T-cell (primary cell): Measurements from ENCODE around the gene PRKCB. TPM values are rescaled to one million over a fixed set of nuclear protein-coding genes. Genes with fewer than 3 reads are reported as not detected.
"Not testable (repeated sequence)": the region's sequence is repeated elsewhere in the genome, so short reads cannot be mapped to it uniquely, and the experiment has no call there.

ENCODE experiments used
- ATAC-seq, 4 experiments: fragments of 200-7000 bp in 3 of 4; fragments of 150-1000 bp in 1 of 4; cut with Tn5 transposase; replicated peaks in 1 of 4; 1 replicate in 3 of 4; 2 replicates in 1 of 4; pipeline ENCODE4 v1.10.0; 2021; ENCODE audit warnings: moderate library complexity in 3 of 4, mild to moderate bottlenecking in 2 of 4, moderate number of reproducible peaks in 1 of 4
- CTCF ChIA-PET, 2 donors: fragments of 300-600 bp; sonication (Branson Sonifier 250); formaldehyde crosslinking; loops; one replicate each; lab custom pipeline; 2022; ENCODE audit warnings: antibody characterized with exemption in 2 of 2; lab: Charles Lee
- POLR2A ChIA-PET, 2 donors: fragments of 300-600 bp; sonication (Branson Sonifier 250); formaldehyde crosslinking; loops; one replicate each; lab custom pipeline; 2022; ENCODE audit warnings: antibody characterized with exemption in 2 of 2; lab: Charles Lee
- DNase-seq, 35 experiments: peaks; one replicate each; pipeline versions ENCODE4 v3.0.0 to v3.0.0-alpha.2; 2013 to 2023
- H3K27ac ChIP-seq: one replicate; pipeline ENCODE4 v1.5.1; 2013; ENCODE audit warnings: low read length
- H3K27me3 ChIP-seq, 2 experiments: replicated peaks in 1 of 2; 1 replicate in 1 of 2; 2 replicates in 1 of 2; pipeline versions ENCODE4 v1.6.1 to v1.7.0; 2013; ENCODE audit warnings: low read length in 1 of 2, mixed read lengths in 1 of 2; ENCODE audit not compliant: control insufficient read depth in 2 of 2, insufficient read depth in 2 of 2; ENCODE audit errors: extremely low read depth in 1 of 2
- H3K36me3 ChIP-seq, 2 donors: 1 replicate in 1 of 2; 2 replicates in 1 of 2; pipeline versions ENCODE4 v1.6.1 to v1.7.0; 2013; ENCODE audit warnings: low read length in 1 of 2; ENCODE audit not compliant: control insufficient read depth in 2 of 2, insufficient read depth in 1 of 2; ENCODE audit errors: extremely low read depth in 1 of 2
- H3K4me1 ChIP-seq, 2 experiments: 1 replicate in 1 of 2; 2 replicates in 1 of 2; pipeline versions ENCODE4 v1.6.1 to v1.7.0; 2013; ENCODE audit warnings: low read length in 2 of 2, mixed read lengths in 1 of 2; ENCODE audit not compliant: insufficient read depth in 2 of 2, control insufficient read depth in 1 of 2; ENCODE audit errors: extremely low read depth in 1 of 2
- H3K4me3 ChIP-seq, 2 donors: 1 replicate in 1 of 2; 2 replicates in 1 of 2; pipeline versions ENCODE4 v1.5.1 to v1.7.0; 2013; ENCODE audit warnings: mild to moderate bottlenecking in 2 of 2, low read length in 1 of 2, moderate library complexity in 1 of 2; ENCODE audit not compliant: control insufficient read depth in 1 of 2; ENCODE audit errors: extremely low read depth in 1 of 2
- H3K9me3 ChIP-seq: 2 replicates; pipeline ENCODE4 v1.7.0; 2013
- H3K27ac Mint-ChIP-seq, 2 donors: one replicate each; pipeline ENCODE4 v1.8.0; 2020 to 2021; ENCODE audit warnings: mild to moderate bottlenecking in 2 of 2, mixed read lengths in 2 of 2
- H3K27me3 Mint-ChIP-seq, 2 donors: one replicate each; pipeline ENCODE4 v1.8.0; 2021 to 2022; ENCODE audit warnings: mixed read lengths in 2 of 2
- H3K36me3 Mint-ChIP-seq: one replicate; pipeline ENCODE4 v1.8.0; 2021; ENCODE audit warnings: mixed read lengths
- H3K4me1 Mint-ChIP-seq, 3 donors: one replicate each; pipeline ENCODE4 v1.8.0; 2020 to 2022; ENCODE audit warnings: mixed read lengths in 3 of 3, mild to moderate bottlenecking in 1 of 3
- H3K4me3 Mint-ChIP-seq, 3 donors: one replicate each; pipeline ENCODE4 v1.8.0; 2020 to 2022; ENCODE audit warnings: mild to moderate bottlenecking in 3 of 3, mixed read lengths in 3 of 3, moderate library complexity in 3 of 3
- H3K9me3 Mint-ChIP-seq, 3 donors: one replicate each; pipeline ENCODE4 v1.8.0; 2020 to 2022; ENCODE audit warnings: mixed read lengths in 3 of 3
- WGBS: methylation state at CpG from one replicate; pipeline ENCODE4 v1.1.5; 2013; ENCODE audit warnings: missing lambda C conversion rate; ENCODE audit not compliant: insufficient coverage; 5-methylcytosine and 5-hydroxymethylcytosine counted together
- total RNA-seq, 35 experiments: library from RNA in 6 of 35; stranded (reverse) in 6 of 35; fragments of 120-200 nt in 1 of 35; gene quantifications; one replicate each; pipeline versions ENCODE4 v1.2.1 to v1.2.4 and lab custom pipeline; 2013 to 2026

Gene PRKCB
- total RNA-seq, 5 donors from 2014 or later (not counting 1 experiment from before 2014, with no cell fraction given): 84.7 to 114 (median 105) TPM

DNA sequence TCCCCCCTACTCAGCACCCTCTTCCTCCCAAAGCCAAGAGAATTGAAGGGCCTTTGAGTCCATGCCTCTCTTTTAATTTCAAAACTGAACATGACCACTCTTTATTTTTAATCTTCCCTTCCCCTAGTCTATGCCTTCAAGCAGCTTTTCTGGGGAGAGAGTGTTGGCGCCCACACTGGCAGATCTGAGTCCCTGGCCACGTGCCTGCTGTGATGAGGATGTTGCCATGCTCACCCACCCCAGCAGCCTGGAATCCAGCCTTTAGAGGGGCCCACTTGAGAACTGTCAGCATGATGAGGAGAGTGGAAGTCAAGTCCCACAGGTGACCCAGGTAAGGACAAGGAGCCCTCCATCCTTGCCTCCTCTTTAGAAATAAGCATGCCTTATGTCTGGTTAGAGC lies 400.0 kb downstream of the PRKCB start:
- CTCF ChIA-PET: no interaction called here
- no peaks in the 10 kb centered on the region for H3K36me3 Mint-ChIP-seq
- no CpG with 5 or more reads among the region's 2 CpGs for whole genome bisulfite sequencing

DNA sequence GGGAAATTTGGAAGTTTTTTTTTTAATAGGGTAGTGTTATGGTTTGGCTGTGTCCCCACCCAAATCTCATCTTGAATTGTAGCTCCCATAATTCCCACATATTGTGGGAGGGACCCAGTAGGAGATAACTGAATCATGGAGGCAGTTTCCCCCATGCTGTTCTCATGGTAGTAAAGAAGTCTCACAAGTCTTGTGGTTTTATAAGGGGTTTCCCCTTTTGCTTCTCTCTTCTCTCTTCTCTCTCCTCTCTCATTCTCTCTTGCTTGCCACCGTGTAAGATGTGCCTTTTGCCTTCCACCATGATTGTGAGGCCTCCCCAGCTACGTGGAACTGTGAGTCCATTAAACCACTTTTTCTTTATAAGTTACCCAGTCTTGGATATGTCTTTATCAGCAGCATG lies 403.1 kb downstream of the PRKCB start:
- Mint-ChIP-seq H3K9me3 (peaks cover 11 to 26% (median 19%) of the 10 kb centered on the region in 3 donors), H3K27me3 (peaks cover 14 to 21% of the 10 kb centered on the region in 2 donors)
- CTCF ChIA-PET, H3K36me3 ChIP-seq, ATAC-seq, DNase-seq, H3K27ac ChIP-seq, H3K36me3 Mint-ChIP-seq, H3K27ac Mint-ChIP-seq, H3K4me3 ChIP-seq, POLR2A ChIA-PET, H3K4me1 ChIP-seq, H3K27me3 ChIP-seq, H3K4me3 Mint-ChIP-seq, H3K4me1 Mint-ChIP-seq, H3K9me3 ChIP-seq: not testable (repeated sequence)
- WGBS: no CpG with 5 or more reads among the region's 2 CpGs

More for the DNA sequence above, 400.0 kb downstream of the PRKCB start:
- no peak for DNase-seq
- Mint-ChIP-seq H3K4me1 (no peaks in the 10 kb centered on the region), H3K4me3 (no peak overlapping the region), H3K27ac (no peak overlapping the region), H3K27me3 (peaks cover 14 to 24% of the 10 kb centered on the region in 2 donors), H3K9me3 (peaks cover 11 to 26% (median 19%) of the 10 kb centered on the region in 3 donors)
- Histone ChIP-seq H3K36me3 (no peaks in the 10 kb centered on the region), H3K27ac (no peak overlapping the region), H3K27me3 (peaks cover 0 to 3% of the 10 kb centered on the region in 2 experiments), H3K4me1 (no peaks in the 10 kb centered on the region), H3K9me3 (no peaks in the 10 kb centered on the region), H3K4me3 (no peak overlapping the region)
- no peak for ATAC-seq
- POLR2A ChIA-PET: no interaction called here

DNA sequence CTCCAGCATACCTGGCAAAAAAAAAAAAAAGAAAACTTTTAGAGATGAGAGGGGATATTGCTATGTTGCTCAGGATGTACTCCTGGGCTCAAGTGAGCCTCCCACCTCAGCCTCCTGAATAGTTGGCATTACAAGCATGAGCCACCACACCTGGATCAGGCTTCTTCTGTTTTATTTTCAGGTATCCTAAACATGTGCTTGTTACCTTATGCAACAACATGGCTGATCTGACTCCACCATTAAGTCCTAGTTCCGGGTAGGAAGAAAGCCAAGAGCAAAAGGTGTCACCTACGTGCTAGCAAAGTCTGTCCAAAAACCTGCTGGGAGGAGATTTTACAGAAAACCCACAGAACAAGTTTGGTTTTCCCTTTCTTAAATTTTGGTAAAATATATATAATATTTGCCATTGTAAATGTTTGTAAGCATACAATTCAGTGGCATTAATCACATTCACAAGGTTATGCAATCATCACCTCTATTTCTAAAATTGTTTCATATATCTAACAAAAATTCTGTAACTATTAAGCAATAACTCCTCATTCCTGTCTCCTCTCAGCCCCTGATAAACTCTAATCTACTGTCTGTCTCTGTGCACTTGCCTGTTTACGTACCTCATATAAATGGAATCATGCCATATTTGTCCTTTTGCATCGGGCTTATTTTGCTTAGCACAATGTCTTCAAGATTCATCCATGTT lies 411.3 kb downstream of the PRKCB start:
- Histone ChIP-seq H3K9me3 (no peaks in the 10 kb centered on the region), H3K27ac (no peak overlapping the region), H3K4me3 (no peak overlapping the region), H3K4me1 (no peaks in the 10 kb centered on the region), H3K27me3 (peaks cover 0 to 3% of the 10 kb centered on the region in 2 experiments), H3K36me3 (no peaks in the 10 kb centered on the region)
- ATAC-seq (no peak), DNase-seq (no peak)
- H3K27ac Mint-ChIP-seq: no peak overlapping the region
- ChIA-PET POLR2A (no interaction called here), CTCF (interaction anchor here in 1 of 2 donors (0.7 kb wide), 1 partner anchor 1116 kb away, joined by 3 read pairs; no protein-coding TSS in a partner anchor)
- H3K27me3 Mint-ChIP-seq: peaks cover 28 to 37% of the 10 kb centered on the region in 2 donors
- H3K9me3 Mint-ChIP-seq: no peaks in the 10 kb centered on the region
- peaks cover 0 to 4% (median 0%) of the 10 kb centered on the region in 3 donors for H3K4me1 Mint-ChIP-seq
- WGBS: 100% methylated on average over 2 of the region's 4 CpGs
- no peaks in the 10 kb centered on the region for H3K36me3 Mint-ChIP-seq
- H3K4me3 Mint-ChIP-seq: no peak overlapping the region

DNA sequence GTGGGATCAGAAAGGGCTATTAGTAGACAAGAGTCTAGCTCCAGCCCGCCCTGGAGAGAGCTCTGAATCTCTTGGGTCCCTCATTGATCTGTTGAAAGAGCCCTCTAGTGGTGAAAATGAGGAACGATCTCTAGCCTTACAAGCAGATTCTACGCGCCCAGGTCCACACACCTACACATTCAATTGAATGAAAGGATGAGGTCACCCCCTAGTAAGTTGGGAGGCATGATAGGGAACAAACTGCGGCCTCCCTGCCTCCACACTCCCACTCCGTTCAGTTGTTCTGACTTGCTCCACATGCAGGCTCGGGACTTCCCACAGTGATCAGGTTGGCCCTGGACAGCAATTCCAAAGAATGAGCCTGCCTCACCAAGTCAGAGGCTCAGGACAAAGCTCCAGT lies 417.4 kb downstream of the PRKCB start:
- no peaks in the 10 kb centered on the region for H3K9me3 Mint-ChIP-seq
- DNase-seq (peak in 24 of 35 experiments; percentile 1 to 69 (median 14)), ATAC-seq (peak in 2 of 4 experiments; percentile 50 to 62)
- no peak overlapping the region for H3K4me3 Mint-ChIP-seq
- H3K27me3 ChIP-seq: peaks cover 21 to 23% of the 10 kb centered on the region in 2 experiments
- no peak overlapping the region for H3K4me3 ChIP-seq
- CTCF ChIA-PET: interaction anchor here (0.6 to 3.8 kb wide), 11 partner anchors 9 to 1051 kb away, joined by 3 to 35 read pairs (median 4); no protein-coding TSS in a partner anchor
- H3K27ac ChIP-seq: no peak overlapping the region
- H3K27ac Mint-ChIP-seq: no peak overlapping the region
- H3K27me3 Mint-ChIP-seq: peaks cover 49 to 53% of the 10 kb centered on the region in 2 donors
- no peaks in the 10 kb centered on the region for H3K36me3 ChIP-seq
- H3K36me3 Mint-ChIP-seq: no peaks in the 10 kb centered on the region
- H3K4me1 Mint-ChIP-seq: peaks cover 0 to 4% (median 2%) of the 10 kb centered on the region in 3 donors
- POLR2A ChIA-PET: no interaction called here
- 10% methylated on average over 3 of the region's 7 CpGs for WGBS
- H3K4me1 ChIP-seq: no peaks in the 10 kb centered on the region
- no peaks in the 10 kb centered on the region for H3K9me3 ChIP-seq

DNA sequence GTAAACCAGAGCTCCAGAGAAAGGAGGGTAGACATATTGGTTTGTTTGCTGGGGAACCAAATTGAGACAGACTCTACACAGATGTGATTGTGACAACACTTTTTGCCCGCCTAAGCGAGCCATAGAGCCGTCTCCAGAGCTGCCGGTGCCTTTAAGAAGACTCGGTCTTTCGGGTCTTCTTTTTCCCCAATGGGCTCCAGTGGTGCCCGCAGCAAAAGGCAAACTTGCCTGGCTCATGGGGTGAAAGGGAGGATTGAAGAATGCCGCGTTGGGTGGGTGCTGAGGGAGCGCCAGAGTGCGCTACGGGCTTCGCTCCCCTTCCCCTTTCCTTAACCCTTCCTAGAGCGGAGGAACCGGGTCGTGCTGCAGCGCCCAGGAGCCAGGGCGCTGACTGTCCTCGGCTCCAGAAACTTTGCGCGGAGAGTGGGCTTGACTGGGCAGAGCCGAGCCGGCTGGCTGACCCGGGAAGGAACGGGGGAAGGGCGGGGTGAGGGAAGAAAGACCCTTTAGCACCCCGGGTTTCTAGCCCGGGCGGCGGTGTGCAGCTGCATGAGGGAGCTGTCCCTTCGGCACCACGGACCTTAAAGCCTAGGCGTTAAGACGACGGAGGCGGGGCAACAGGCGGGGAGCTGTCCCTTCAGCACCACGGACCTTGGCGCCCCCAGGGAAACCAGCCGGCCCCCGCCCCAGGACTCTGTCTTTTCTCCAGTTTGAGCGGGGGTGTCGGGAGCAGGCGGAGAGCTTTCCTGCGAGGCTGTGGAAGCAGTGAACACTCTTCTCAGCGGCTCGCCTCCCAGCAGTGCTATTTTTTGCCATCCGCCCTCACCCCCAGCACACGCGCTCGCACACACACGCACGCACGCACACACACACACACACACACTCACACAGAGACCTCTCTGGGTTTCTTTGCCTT lies 419.9 kb downstream of the PRKCB start, which contains the start of gene CACNG3:
CACNG3 (plus strand) TSS at position 880 of the 916 bp plus-strand sequence. CDS start 420 bp downstream, outside the sequence.
- H3K4me1 Mint-ChIP-seq: peaks cover 0 to 4% (median 2%) of the 10 kb centered on the region in 3 donors
- H3K4me3 ChIP-seq: no peak within 1 kb of the TSS
- POLR2A ChIA-PET: no interaction called here
- H3K36me3 ChIP-seq: no peaks in the 10 kb centered on the region
- no peak within 1 kb of the TSS for H3K4me3 Mint-ChIP-seq
- ATAC-seq (peak; percentile 43 to 59 (median 52)), DNase-seq (peak in 33 of 35 experiments; percentile 8 to 65 (median 39))
- H3K27me3 ChIP-seq: peaks cover 21 to 23% of the 10 kb centered on the region in 2 experiments
- no peaks in the 10 kb centered on the region for H3K9me3 Mint-ChIP-seq
- no peak within 1 kb of the TSS for H3K27ac Mint-ChIP-seq
- H3K27me3 Mint-ChIP-seq: peaks cover 61 to 64% of the 10 kb centered on the region in 2 donors
- no peaks in the 10 kb centered on the region for H3K4me1 ChIP-seq
- CTCF ChIA-PET: interaction anchor here in 1 of 2 donors (3.8 kb wide), 1 partner anchor 213 kb away, joined by 35 read pairs; no protein-coding TSS in a partner anchor
- no peaks in the 10 kb centered on the region for H3K36me3 Mint-ChIP-seq
- WGBS: 15% methylated on average over 40 of the region's 54 CpGs
- H3K9me3 ChIP-seq: no peaks in the 10 kb centered on the region
- no peak within 1 kb of the TSS for H3K27ac ChIP-seq

DNA sequence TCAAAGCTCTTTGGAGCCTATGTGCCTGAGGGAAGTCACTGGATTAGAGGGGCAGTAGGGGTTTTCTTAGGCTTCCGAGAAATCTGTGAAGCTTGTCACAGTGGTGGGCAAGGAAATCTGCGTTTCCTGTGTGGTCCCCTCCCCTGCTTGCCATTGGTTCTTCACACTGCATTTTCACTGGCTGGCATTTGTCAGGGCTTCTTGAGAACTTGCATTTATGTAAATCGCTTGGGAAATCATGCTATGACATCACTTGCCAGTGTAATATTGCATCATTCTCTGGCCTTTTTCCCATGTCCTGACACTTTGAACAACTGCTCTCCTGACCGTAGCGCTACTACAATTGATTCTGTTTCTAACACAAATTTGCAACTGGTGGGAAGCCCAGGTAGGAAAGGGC lies 422.2 kb downstream of the PRKCB start:
- POLR2A ChIA-PET: no interaction called here
- peaks cover 0 to 2% (median 0%) of the 10 kb centered on the region in 3 donors for H3K4me1 Mint-ChIP-seq
- H3K36me3 ChIP-seq: no peaks in the 10 kb centered on the region
- CTCF ChIA-PET: interaction anchor here in 1 of 2 donors (1.1 kb wide), 1 partner anchor 216 kb away, joined by 7 read pairs; no protein-coding TSS in a partner anchor
- H3K4me1 ChIP-seq: no peaks in the 10 kb centered on the region
- ATAC-seq: no peak
- peaks cover 21 to 23% of the 10 kb centered on the region in 2 experiments for H3K27me3 ChIP-seq
- H3K36me3 Mint-ChIP-seq: no peaks in the 10 kb centered on the region
- no peak overlapping the region for H3K4me3 ChIP-seq
- H3K27me3 Mint-ChIP-seq: peaks cover 72 to 73% of the 10 kb centered on the region in 2 donors
- H3K9me3 ChIP-seq: no peaks in the 10 kb centered on the region
- no peak overlapping the region for H3K27ac ChIP-seq
- H3K27ac Mint-ChIP-seq: no peak overlapping the region
- H3K4me3 Mint-ChIP-seq: no peak overlapping the region
- 57% methylated on average over 3 of the region's 5 CpGs for WGBS
- no peak for DNase-seq
- H3K9me3 Mint-ChIP-seq: no peaks in the 10 kb centered on the region
